ENCODE measurements around the gene SDF2. TPM values are rescaled to one million over a fixed set of nuclear protein-coding genes. Genes with fewer than 3 reads are reported as not detected.
"Not testable (repeated sequence)": the region's sequence is repeated elsewhere in the genome, so short reads cannot be mapped to it uniquely, and the experiment has no call there.

SDF2 gene
- total RNA-seq, 1 donor from 2014 or later, result 44.0 TPM

DNA sequence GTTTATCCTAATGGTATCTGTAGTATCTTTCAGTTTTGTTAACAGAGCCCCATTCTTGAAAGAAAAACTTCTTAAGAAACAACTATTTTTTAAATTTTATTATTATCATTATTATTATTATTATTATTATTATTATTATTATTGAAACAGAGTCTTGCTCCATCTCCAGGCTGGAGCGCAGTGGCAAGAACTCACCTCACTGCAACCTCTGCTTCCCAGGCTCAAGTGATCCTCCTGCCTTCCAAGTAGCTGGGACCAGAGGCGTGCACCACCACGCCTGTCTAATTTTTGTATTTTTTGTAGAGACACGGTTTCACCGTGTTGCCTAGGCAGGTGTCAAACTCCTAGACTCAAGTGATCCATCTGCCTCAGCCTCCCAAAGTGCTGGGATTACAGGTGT lies 23.7 kb upstream of the SDF2 start:
- FAIRE-seq, result no peak
- DNase-seq (ENCODE audit: low spot score in 2 of 2), result no peak

- DNase-seq (ENCODE audit: low spot score in 2 of 2) (peak; percentile 47 to 72), FAIRE-seq (no peak)
These were observed 23.3 kb upstream of the SDF2 start for GRCh38 chr17:28684963-28685362.

- DNase-seq (ENCODE audit: low spot score in 2 of 2), result no peak
- FAIRE-seq, result no peak
These were observed 20.9 kb upstream of the SDF2 start for GRCh38 chr17:28682655-28683054.

GRCh38 chr17:28675980-28676379 lies 14.3 kb upstream of the SDF2 start:
- no peak for DNase-seq (ENCODE audit: low spot score in 2 of 2)
- FAIRE-seq, result no peak

DNA sequence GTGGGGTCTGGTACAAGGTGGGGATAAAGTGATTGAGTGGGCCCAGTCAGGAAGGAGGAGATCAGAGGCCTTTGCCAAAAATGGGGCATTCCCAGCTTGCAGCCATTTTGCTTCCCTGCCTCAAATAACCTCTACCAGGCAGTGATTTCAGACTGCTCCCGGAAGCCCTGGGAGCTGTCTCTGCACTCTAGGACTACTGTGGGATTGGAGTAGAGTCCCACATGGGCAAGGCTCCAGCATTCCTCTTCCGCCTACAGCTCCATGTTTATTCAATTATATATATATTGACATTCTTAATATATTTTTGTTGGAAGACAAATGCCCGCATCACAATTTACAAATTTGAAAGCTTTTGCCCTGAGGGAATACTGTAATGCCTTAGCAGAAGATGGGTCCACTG lies 13.8 kb upstream of the SDF2 start:
- no peak for FAIRE-seq
- no peak for DNase-seq (ENCODE audit: low spot score in 2 of 2)

DNA sequence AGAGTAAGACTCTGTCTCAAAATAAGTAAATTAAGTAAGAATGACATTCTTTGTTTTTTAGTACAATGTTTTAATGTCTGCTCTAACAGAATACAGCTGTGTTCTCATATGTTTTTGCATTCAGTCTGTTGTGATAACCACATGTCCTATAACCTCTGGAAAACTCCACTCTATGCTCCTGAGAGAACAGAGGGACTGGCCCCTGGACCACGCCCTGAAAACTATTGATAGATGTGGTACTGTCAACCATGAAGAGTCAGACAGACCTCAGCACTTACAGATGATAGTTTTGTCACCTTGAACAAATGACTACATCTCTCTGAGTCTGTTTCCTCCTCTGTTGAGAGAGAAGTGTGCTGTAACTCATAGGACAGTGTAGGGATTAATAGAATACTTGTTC lies 8.2 kb upstream of the SDF2 start:
- no peak for FAIRE-seq
- no peak for DNase-seq (ENCODE audit: low spot score in 2 of 2)

GRCh38 chr17:28667870-28668269 lies 6.2 kb upstream of the SDF2 start:
- DNase-seq (ENCODE audit: low spot score in 2 of 2), result no peak
- no peak for FAIRE-seq

DNA sequence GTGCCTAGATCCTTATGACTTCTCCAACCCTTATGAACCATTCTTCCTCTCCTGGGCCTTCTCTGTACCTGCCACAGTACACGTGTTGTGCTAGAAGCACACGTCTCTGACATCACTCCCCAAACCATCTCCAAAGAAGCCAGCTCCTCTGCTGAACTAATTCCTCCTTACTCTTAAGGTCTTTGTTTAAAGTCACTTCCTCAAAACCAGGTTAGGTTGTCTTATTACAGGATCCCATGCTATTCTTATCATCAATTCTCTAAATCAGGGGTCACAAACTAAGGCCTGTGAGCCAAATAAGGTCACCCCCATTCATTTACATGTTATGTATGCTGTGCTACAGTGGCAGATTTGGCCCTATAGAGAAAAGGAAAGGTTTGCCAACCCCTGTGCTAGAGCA lies 4.3 kb upstream of the SDF2 start:
- no peak for FAIRE-seq
- no peak for DNase-seq (ENCODE audit: low spot score in 2 of 2)

DNA sequence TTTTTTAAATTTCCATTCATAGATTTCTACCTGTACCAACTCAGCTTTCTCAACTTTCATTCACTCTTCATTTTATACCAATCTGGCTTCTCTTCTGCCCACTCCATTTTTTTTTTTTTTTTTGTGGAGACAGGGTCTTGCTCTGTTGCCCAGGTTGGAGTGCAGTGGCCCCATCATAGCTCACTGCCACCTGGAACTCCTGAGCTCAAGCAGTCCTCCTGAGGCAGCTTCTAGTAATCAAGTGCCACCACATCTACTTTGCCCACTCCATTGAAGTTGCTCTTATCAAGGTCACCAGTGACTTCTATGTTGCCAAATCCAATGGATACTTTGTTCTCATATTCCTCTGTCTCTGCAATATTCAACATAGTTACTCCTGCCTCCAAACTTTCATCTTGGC lies 2.0 kb upstream of the SDF2 start:
- FAIRE-seq, result no peak
- DNase-seq (ENCODE audit: low spot score in 2 of 2), result no peak

GRCh38 chr17:28662527-28662829 lies 772 bp upstream of the SDF2 start:
- DNase-seq (ENCODE audit: low spot score in 2 of 2) (no peak), FAIRE-seq (no peak)

DNA sequence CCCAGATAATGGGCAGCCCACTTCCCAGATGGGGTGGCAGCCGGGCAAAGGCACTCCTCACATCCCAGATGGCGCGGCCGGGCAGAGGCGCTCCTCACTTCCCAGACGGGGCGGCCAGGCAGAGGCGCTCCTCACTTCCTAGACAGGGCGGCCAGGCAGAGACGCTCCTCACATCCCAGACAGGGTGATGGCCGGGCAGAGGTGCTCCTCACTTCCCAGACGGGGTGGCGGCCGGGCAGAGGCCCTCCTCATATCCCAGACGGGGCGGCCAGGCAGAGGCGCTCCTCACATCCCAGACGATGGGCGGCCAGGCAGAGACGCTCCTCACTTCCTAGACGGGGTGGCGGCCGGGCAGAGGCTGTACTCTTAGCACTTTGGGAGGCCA lies 2.2 kb downstream of the SDF2 start:
- not testable (repeated sequence) for FAIRE-seq; DNase-seq (ENCODE audit: low spot score in 2 of 2)

GRCh38 chr17:28658766-28659496 lies 2.8 kb downstream of the SDF2 start:
- DNase-seq (ENCODE audit: low spot score in 2 of 2); FAIRE-seq: not testable (repeated sequence)

DNA sequence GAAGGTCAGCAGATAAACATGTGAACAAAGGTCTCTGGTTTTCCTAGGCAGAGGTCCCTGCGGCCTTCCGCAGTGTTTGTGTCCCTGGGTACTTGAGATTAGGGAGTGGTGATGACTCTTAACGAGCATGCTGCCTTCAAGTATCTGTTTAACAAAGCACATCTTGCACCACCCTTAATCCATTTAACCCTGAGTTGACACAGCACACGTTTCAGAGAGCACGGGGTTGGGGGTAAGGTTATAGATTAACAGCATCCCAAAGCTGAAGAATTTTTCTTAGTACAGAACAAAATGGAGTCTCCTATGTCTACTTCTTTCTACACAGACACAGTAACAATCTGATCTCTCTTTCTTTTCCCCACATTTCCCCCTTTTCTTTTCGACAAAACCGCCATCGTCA lies 3.4 kb downstream of the SDF2 start:
- DNase-seq (ENCODE audit: low spot score in 2 of 2); FAIRE-seq: not testable (repeated sequence)

DNA sequence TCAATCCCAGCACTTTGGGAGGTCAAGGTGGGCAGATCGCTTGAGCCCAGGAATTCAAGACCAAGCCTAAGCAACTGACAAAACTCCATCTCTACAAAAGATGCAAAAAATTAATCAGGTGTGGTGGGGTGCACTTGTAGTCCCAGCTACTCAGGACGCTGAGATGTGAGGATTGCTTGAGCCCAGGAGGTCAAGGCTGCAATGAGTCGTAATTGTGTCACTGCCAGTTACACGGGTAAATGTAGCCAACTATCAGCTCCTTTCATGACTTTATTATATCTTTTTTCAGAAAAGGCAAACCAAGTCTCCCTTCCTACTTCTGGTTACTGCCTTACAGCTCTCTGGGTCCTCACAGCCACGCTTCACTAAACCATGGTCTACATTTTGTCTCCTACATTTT lies 4.0 kb downstream of the SDF2 start:
- DNase-seq (ENCODE audit: low spot score in 2 of 2) (no peak), FAIRE-seq (no peak)

GRCh38 chr17:28655160-28655559 lies 6.5 kb downstream of the SDF2 start:
- FAIRE-seq (no peak), DNase-seq (ENCODE audit: low spot score in 2 of 2) (no peak)

GRCh38 chr17:28648698-28649097 lies 13.0 kb downstream of the SDF2 start:
- FAIRE-seq (no peak), DNase-seq (ENCODE audit: low spot score in 2 of 2) (no peak)

DNA sequence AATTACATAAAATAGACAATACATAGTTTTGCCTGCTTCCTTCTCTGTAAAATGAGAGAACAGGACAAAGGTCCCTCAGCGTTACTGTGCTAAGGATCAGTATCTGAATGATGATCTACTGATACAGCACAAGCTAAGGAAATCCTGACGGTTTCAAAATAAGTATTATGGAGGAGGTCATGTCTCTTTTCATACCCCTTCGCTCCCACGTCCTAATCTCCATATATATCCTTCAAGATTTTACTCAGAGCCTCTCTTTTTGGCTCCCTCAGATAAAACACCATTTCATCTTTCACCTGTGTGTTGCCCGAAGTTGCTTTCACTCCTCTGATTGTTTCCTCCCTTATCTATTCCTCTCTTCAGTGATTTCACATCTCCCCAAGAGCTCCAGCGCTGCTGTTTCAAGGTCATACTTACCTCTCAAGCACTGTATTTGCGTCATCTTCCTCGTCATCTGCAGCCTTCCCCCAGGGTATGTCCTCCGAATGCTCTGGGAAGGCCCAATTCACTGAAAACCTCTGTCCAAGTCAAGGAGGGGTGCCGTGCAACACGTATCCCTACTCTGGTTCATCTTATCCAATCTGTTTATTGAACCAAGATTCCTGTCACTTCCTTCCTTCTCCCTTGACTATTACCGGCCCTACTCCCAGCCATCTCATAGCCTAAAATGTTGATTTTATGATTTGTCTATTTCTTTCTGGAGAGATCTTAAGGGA lies 15.5 kb downstream of the SDF2 start:
- no peak for DNase-seq (ENCODE audit: low spot score in 2 of 2)
- FAIRE-seq, result no peak

GRCh38 chr17:28645576-28645939 lies 16.1 kb downstream of the SDF2 start:
- DNase-seq (ENCODE audit: low spot score in 2 of 2) (no peak), FAIRE-seq (no peak)

- FAIRE-seq (no peak), DNase-seq (ENCODE audit: low spot score in 2 of 2) (peak; percentile 99)
These were observed 16.7 kb downstream of the SDF2 start, which contains the start of gene BLTP2 for GRCh38 chr17:28644787-28645575. TSS of gene BLTP2 (minus strand) at chr17:28645158. CDS start at chr17:28645056, 102 bp downstream.

GRCh38 chr17:28643983-28644786 lies 17.5 kb downstream of the SDF2 start:
- no peak for FAIRE-seq

DNA sequence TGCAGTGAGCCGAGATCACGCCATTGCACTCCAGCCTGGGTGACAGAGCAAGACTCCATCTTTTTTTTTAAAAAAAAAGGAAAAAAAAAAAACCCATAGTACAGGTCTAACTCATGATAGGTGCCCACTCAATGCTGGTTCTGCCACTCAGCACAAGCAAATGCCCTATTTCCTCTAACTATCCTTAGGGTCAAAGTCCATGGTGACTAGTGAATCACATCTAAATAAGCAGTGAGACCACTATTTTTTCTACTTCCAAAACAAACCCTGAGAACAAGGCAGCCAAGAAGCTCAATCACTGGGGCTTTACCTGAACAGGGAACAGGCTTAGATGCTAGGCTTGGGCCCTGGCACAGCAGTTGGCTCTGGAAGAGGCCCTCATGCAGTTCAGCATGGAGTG lies 20.1 kb downstream of the SDF2 start:
- no peak for FAIRE-seq

More at GRCh38 chr17:28643983-28644786, 17.5 kb downstream of the SDF2 start:
- DNase-seq (ENCODE audit: low spot score in 2 of 2), result peak; percentile 36 to 53

More for the DNA sequence above, 20.1 kb downstream of the SDF2 start:
- no peak for DNase-seq (ENCODE audit: low spot score in 2 of 2)
